ENCODE measurements around the gene GNL1.

- no peak for TF ChIP-seq CTCF (IDR thresholded peaks at IDR 0.05)
- TF ChIP-seq EZH2 (IDR thresholded peaks at IDR 0.05; ENCODE audit: borderline replicate concordance, insufficient read depth, low read depth, low read length, poor library complexity, severe bottlenecking): no peak
Measured at GRCh38 chr6:30513451-30513850, 42.8 kb downstream of the GNL1 start.

Measured in B cell (primary cell).